PFSK-1 (cell line): ENCODE measurements around the gene ADNP2.

Experiments used
- POLR2AphosphoS5 ChIP-seq: IDR thresholded peaks from 2 replicates; pipeline ENCODE4 v1.6.1; 2012; ENCODE audit warnings: low read depth, mild to moderate bottlenecking, control low read depth, low read length, moderate library complexity
- REST ChIP-seq, 2 experiments: IDR thresholded peaks; 2 replicates each; pipeline versions ENCODE4 v1.6.1 to v1.8.0; 2011 to 2012; ENCODE audit warnings: low read depth in 2 of 2, low read length in 2 of 2, control low read depth in 1 of 2, inconsistent platforms in 1 of 2, mild to moderate bottlenecking in 1 of 2, moderate library complexity in 1 of 2; ENCODE audit not compliant: insufficient read depth in 1 of 2
- SIN3A ChIP-seq: IDR thresholded peaks from 2 replicates; pipeline ENCODE4 v1.6.1; 2012; ENCODE audit warnings: mild to moderate bottlenecking, low read length, moderate library complexity, borderline replicate concordance; ENCODE audit not compliant: insufficient read depth
- TAF1 ChIP-seq: IDR thresholded peaks from 2 replicates; pipeline ENCODE4 v1.6.1; 2012; ENCODE audit warnings: low read length, control low read depth, borderline replicate concordance; ENCODE audit not compliant: insufficient read depth

- TF ChIP-seq TAF1 = no peak
- TF ChIP-seq POLR2AphosphoS5 = no peak
- TF ChIP-seq SIN3A = no peak
- no peak for TF ChIP-seq REST (IDR thresholded peaks at IDR 0.05; ENCODE audit: insufficient read depth in 1 of 2, low read depth in 2 of 2, low read length in 2 of 2)
Observed at GRCh38 chr18:80086281-80086680, 22.8 kb upstream of the ADNP2 start.
